ENCODE measurements around the gene NDUFAF2.

NDUFAF2 gene

GRCh38 chr5:61119066-61119465 lies 174.1 kb downstream of the NDUFAF2 start:
- no peak for DNase-seq

- DNase-seq, result no peak
Observed at GRCh38 chr5:61120534-61120933, 175.5 kb downstream of the NDUFAF2 start.

GRCh38 chr5:61123145-61123544 lies 178.1 kb downstream of the NDUFAF2 start:
- DNase-seq, result no peak

- DNase-seq, result no peak
Observed at GRCh38 chr5:61130289-61130688, 185.3 kb downstream of the NDUFAF2 start.

- DNase-seq, result no peak
Observed at GRCh38 chr5:61132559-61132958, 187.6 kb downstream of the NDUFAF2 start.

- DNase-seq, result no peak
Observed at GRCh38 chr5:61137835-61138234, 192.8 kb downstream of the NDUFAF2 start.

GRCh38 chr5:61139094-61139873 lies 194.3 kb downstream of the NDUFAF2 start:
- DNase-seq, result no peak

GRCh38 chr5:61139931-61140330 lies 194.9 kb downstream of the NDUFAF2 start:
- no peak for DNase-seq

GRCh38 chr5:61141801-61142200 lies 196.8 kb downstream of the NDUFAF2 start:
- DNase-seq, result no peak

- no peak for DNase-seq
Observed at GRCh38 chr5:61142391-61142790, 197.4 kb downstream of the NDUFAF2 start.

- DNase-seq, result no peak
Observed at GRCh38 chr5:61142811-61143210, 197.8 kb downstream of the NDUFAF2 start.

GRCh38 chr5:61148515-61148914 lies 203.5 kb downstream of the NDUFAF2 start:
- no peak for DNase-seq

GRCh38 chr5:61151893-61152292 lies 206.9 kb downstream of the NDUFAF2 start:
- no peak for DNase-seq

- DNase-seq, result no peak
Observed at GRCh38 chr5:61159070-61159469, 214.1 kb downstream of the NDUFAF2 start.

GRCh38 chr5:61159836-61160235 lies 214.8 kb downstream of the NDUFAF2 start:
- no peak for DNase-seq

GRCh38 chr5:61160497-61160896 lies 215.5 kb downstream of the NDUFAF2 start:
- DNase-seq, result no peak

- DNase-seq, result peak; percentile 42 to 89 (median 79)
Observed at GRCh38 chr5:61162010-61162831, 217.2 kb downstream of the NDUFAF2 start, which contains the start of gene SMIM15. TSS of gene SMIM15 (minus strand) at chr5:61162468. CDS start at chr5:61160171, 2,297 bp downstream.

- peak in 2 of 51 donors; percentile 37 to 40 for DNase-seq
Observed at GRCh38 chr5:61162832-61163567, 218.0 kb downstream of the NDUFAF2 start.

- DNase-seq, result no peak
Observed at GRCh38 chr5:61163905-61164304, 218.9 kb downstream of the NDUFAF2 start.

GRCh38 chr5:61167382-61167781 lies 222.4 kb downstream of the NDUFAF2 start:
- DNase-seq, result peak in 11 of 51 donors; percentile 1 to 49 (median 15)

GRCh38 chr5:61168951-61169350 lies 223.9 kb downstream of the NDUFAF2 start:
- DNase-seq, result no peak

GRCh38 chr5:61171479-61171878 lies 226.5 kb downstream of the NDUFAF2 start:
- no peak for DNase-seq
